Measurements from ENCODE around the gene TLX2.

Gene TLX2

DNA sequence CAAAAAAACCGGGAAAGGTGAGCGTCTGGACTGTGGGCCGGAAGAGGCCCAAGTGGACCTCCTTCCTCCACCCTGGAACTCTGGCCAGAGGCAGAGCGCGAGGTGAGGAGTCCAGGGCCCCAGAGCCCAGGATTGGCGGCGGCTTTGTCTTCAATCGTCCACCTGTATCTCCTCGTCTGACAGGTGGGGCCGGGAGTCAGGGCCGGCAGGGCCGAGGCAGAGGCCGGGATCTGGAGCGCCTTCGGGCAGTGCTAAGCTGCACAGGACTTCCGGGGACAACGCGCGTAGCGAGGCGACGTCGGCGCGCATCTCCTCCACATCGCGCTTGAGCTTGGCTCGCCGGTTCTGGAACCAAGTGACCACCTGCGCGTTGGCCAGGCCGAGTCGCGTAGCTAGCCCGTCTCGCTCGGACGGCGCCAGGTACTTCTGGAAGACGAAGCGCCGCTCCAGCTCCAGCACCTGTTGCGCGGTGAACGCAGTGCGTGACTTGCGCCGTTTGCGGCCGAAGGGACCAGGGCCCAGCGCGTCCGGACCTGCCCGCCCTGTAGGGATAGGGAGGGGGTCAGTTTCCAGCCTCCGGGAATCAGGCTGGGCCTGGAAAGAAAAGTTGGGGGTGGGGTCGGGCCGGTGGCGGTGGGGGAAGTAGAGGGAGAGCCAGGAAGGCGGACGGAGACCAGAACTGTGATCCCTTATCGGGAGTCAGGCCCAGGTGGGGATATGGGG, 16.3 kb upstream of the TLX2 start:
- DNase-seq: no peak

DNA sequence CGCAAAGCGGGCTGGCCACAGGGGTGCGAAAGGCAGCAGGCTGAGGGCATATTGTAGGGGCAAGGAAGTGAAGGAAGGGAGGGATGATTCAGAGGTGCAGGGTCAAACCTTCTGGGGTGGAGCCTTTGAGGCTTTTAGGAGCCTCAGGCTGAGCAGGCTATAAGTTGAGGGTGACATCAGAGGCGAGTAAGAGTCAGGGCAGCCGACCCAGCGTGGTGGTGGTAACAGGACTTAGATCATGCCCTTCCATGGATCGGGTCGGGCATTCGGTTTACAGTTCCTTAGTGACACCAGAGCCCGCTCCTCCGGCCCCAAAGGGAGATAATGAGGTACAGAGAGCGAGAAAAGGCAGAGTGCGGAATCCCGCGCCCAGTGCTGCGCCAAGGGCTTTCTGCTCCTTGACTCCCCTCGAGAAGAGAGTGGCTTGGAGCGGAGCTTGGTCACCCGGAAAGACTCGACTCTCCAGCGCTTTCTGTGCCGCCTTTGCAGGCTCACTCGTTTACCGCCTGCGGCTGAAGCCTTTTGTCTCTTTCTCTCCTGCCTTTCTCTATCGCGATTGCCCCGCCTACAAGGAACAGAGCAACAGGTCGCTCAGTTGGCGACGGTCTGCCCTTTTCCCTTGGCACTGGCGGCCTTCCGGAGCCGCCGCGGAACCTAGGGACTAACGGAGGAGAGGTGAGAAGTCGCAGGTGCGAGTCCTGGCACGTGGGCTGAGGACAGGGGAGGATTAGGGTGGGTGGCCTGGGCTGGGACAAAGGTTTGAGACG, 15.6 kb upstream of the TLX2 start:
- DNase-seq: no peak

DNA sequence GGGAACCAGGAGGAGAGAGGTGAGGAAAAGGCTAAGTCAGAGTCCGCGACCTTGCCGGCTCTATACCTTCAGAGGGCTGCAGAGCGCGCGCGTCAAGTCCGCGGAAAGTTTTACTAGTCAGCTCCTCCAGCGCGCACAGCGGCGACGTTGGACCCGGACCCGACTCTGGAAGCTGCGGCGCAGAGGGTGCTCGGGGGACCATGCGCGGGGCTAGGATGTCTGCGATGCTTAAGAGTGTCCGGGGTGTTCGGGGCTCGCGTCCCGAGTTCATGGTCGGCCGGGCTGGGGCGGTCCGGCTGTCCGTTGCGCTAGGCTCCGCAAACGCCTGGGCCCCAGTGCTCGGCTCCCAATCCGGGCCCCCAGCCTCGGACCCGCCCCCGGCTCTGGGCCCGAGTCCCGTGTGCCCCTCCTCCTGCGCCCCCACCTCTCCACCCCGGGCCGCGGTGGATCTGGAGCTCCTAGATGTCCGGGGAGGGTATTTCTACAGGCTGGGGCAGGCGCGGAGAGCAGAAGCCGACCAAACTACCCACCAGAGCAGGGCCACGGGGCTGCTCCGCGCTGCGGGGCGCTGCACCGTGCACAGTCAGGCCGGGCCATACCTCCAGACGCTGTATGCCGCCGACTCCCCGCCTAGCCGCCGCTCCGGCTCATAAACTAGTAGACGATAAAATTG, 14.8 kb upstream of the TLX2 start, which contains the start of gene LBX2:
Gene LBX2 (minus strand): TSS at position 337 of the 673 bp plus-strand sequence. CDS start 66 bp downstream, at position 271.
- no peak for DNase-seq

DNA sequence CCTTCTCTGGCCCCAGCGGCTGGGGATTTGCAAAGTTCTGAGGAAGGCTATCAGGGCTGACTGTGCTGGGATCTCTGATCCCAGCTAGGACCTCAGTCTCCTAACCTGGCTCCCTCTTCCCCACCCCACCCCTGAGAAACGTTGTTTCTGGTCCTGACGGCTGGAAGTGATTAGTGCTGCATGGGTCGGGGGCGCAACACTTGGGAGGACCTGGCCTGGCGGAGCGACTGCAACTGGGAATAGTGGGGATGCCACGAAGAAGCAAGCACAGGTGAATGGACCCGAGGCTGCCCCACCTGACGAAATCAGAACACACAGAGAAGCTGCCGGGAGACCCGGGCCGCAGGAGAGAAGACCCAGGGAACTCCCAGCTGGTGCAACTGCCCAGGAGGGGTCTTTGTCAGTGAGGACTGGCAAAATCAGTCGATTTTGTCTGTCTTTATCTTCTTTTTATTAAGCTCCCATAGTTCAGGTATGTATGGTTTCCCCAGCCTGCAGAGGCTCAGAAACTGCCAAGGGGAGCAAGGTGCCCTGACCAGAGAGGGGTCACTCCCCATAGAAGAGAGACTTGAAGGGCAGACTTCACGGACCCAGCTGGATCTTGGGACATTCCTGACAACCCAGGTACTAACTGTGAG, 14.2 kb upstream of the TLX2 start:
- DNase-seq: no peak

DNA sequence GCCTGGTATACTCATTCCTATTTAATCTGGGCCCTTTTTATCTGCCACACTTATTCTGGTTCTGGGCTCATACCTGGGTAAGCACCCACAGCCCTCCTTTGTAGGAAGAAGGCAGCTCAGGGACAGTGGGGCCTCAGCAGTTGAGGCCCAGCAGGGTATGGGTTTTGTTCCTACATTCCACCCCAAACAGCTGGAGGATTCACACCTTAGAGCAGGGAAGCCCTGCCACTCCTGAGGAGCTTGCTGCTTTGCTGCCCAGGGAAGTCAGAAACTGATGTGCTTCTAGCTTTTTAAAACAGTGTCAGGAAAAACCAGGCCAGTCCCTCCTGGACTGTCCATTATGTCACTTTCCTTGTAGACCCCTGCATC, 13.7 kb upstream of the TLX2 start:
- no peak for DNase-seq

DNA sequence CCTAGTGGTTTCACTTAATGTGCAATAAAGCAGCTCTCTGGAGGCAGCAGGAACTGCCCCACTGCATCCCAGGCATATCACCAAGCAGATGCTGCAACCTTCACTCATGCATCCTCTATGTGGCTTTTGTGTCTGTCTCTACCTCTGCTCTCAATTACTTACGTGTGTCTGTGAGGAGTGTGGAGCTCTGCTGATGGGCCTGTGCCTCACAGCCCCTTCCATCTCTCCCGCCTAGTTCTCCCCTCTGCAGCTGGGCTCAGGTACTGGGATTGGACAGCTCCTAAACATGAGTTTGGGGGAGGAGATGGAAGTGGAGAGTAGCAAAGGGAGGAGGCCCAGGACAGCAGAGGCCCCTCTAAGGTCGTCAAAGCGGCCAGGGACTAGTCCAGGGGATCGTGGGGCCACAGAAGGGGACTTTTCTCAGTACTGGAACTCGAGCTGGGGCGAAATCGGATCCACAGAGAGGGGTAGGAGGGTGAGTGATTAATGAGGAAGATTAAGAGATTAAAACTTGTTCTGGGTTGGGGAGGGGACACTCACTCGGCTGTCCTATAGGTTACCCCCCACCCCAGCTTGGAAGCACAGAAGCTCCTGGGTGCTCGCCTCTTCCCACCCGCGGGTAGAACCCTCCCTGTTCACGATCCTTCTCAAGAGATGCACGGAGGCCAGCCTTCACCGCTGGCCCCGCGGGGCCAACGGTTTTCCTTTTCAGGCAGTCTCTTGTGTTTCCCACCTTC, 12.7 kb upstream of the TLX2 start:
- no peak for DNase-seq

DNA sequence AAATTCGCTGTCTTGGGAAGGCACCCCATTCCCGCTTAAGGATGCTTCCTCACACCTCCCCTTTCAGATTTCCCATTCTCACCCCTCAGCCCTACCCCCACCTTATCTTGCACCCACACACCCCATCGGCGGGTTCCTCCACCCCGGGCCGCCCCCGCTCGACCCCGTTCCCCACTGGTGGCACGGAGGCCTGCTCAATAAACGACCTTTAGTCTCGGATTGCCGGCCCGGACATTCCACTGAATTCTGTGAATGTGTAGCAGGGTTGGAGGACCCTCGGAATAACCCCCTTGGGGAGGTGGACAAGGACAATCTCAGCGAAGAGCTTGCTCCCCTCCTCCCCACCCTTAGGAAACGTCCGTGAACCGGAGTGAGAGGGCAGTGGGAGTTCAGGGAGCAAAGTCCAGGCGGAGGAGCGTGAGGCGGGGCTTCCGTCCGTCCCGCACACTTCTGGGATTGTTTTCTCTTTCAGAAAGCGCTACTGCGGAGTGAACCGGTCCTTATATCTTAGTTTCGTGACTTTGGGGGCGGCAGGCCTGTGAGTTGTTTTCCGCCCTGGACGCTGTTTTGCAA, 12.0 kb upstream of the TLX2 start:
- no peak for DNase-seq

DNA sequence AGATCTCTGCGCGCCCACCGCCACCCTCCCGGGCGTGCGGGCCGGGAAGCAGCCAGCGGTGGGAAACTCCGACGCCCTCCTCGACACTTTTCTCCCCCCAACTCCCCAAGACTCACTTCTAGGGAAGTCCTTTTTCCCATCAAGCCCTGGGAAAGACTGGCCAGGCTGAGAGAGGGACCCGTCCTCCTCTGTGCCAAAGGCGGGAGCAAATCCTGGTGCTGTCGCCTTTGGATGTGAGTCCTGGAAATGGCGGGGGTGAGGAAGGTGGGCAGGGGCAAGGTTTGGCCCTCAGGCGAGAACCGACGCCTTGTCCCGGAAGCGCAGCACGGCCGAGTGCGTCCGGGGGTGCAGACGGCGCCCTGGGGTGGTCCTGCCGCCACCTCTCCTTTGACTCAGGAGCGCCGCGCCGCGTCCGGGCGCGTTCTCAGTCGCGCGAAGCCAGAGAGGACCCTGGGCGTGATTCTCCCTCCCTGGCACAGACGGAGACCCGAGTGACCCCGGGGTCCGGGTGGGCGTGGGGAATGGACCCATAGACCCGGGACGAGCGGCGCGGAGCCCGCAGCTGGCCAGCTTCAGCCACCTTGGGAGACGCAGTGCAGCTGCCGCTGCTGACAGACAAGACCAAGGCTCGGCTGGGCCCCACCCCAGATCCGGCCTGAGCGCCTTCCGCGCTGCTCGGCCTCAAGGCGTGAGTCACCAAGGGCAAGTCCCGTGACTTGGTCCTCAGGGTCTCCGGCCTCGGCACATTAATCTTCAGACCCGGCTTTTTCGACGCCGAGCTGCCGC, 11.3 kb upstream of the TLX2 start:
- no peak for DNase-seq

DNA sequence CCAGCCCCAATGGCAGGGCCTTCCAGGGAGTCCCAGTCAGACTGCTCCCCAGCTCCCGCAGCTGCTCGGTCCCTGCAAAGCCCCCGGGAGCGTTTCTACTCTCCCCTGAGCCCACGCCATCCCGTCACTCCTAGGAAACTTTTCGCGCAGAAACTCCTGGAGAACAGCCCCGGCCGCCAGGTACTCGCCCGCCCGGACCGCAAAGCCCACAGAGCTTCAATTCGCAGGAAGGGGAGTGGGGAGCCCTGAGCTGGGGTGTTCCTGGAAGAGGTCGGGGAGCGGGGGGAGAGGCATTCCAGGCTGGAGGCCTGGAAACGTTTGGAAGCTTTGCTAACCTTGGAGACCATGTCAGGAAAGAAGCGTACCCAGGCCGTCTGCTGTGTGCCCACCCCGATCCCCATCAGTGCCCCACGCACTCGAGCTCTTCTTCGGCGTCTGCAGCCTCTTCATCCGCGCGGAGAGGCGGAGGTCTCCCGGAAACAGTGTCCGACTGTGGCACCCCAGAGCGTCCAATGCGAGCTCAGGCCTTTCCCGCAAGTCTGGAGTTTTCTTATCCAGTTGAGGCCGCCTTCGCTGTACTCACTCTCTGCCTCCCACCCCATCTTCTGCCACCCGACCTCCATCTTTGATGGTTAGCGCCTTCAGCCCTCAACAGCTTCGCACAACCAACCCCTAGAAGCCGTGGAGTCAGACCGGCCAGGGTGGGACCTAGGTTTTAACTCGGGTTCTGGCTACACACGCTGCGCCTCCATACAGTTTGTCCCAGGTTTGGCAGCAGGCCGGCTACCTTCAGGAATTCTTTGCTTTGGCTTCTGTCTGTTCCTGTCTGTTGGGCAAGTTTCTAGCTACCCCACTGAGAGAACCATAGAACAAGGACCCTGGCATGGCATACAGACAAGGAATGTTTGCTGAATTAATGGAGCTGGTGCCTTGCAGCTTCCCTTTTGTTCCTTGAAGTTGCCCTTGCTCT, 10.5 kb upstream of the TLX2 start:
- no peak for DNase-seq

DNA sequence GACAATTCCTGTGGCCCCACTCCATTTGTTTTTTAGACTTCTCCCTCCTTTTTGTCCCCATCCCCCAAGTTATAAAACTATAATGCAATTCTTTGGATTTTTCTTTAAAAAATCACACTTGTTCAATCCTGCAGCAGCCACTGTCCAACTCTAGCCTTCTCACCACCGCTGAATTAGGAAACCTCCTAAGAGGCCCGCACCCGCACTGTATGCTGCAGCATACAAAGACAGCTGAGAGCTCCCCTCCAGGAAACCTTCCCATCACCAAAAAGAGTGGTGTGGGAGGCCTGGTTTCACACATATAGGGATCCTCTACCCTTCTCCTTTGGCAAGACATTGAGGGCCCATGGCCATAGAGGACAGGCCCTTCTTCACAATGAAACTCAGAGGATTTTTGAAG, 9.7 kb upstream of the TLX2 start:
- no peak for DNase-seq

DNA sequence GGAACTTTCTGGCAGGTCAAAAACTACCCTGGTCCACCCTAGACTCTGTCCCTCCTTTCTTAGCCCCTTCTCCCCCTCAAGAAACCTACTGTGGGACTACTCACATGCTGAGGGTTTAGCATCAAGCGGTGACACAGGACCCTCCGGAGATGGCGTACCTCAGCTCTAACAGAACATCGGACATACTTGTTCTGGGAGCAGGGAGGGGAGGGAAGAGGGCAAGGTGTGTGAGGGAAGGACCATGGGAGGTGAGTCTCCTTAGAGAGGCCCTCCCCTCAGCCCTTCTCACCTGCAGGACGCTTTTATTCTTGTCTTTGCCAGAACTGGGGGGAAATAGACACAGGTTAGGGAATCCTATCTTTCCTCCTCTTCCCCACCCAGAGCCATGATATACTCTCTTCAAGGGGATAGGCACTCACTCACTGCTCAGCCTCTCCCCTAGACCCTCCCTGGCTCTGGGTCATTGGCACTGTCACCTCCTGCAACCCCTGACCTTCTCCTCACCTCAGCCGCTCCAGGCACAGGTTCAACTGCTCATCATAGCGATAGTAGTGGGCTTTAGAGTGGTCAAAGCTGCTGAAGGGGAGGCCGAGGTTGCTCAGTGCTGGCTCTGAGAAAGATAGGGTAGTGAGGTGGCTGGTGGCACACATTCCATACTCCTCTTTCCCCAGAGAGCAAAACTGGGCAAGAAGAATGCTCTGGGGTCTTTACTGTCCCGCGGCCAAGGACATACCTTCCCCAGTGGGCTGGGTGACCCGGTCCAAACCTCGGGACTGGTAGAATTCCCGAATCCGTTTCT, 8.6 kb upstream of the TLX2 start:
- no peak for DNase-seq

DNA sequence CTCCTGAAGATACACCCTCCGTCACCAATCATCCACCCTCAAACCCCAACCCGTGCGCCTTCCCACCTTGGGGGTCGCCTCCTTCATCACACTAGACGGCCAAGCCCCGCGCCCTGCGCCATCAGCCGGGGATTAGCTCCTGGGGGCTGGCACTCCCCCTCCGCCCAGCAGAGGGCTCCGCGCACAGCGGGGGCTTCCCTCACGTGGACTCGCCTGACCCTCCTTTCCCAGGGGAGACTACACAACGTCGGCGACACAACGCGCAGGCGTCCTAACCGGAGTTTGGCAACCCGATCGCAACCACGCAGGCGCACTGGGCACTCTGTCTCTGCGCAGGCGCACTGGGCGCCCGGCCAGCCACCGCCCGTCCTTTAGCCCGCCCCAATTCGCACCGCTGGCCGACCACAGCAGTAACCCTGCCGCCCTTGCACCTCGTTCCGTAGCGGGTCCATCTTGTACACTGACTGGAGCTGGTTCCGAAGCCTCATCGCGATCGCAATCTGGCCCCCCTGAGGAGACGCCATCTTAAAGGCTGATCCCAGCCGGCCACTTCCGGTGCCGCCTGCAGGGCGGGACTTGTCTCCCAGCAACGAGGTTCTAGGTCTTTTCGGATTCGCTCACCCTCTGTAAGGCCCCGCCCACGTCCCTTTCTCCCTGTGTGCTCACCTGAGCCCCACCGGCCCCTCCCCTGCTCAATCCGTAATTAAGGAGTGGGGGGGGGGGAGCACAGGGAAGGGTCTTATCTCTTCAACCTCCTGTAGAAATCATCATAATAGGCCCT, 6.9 kb upstream of the TLX2 start, which contains the start of gene PCGF1:
Gene PCGF1 (minus strand): TSS at position 551 of the 781 bp plus-strand sequence. CDS start 27 bp downstream, at position 524.
- peak; percentile 89 to 98 for DNase-seq

DNA sequence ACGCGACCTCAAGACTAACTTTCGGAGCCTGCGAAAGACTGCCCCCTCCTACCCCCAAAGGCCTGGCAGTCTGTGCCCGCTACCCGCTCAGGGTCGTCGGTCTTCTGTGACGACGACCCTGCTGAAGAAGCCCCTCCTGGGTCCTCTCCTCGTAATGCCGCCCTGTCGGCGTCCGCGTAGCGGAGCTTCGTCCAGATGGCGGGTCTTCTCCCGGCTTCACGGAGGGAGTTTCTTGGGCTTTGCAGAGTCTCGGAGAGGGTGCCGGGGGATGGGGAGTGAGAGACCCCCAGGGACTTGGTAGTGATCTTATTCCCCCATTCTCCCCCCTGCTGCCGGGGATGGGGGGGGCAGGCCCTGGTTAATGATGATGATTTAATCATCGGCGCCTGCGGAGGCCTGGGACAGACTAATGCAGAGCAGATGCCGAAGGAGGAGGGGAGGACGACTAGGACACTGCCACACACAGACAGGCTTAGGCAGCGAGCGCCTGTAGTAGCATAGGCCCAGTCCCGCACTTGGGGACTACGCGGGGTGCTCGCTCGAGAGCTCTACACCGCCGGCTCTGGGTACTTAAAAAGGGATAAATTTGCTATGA, 6.2 kb upstream of the TLX2 start:
- DNase-seq: no peak

DNA sequence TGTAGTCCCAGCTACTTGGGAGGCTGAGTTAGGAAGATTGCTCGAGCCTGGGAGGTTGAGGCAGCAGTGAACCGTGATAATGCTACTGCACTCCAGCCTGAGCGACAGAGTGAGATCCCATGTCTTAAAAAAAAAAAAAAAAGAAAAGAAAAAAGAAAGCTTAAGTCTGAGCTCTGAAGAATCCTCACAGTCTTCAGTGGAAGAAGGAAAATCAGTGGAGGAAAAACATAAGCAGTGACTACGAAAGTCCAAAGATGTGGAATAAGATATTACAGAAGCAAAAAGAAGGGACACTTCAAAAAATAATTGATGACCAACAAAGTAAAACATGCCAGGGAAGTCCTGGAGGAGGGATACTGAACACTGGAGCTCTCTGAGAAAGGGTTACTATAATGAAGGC, 4.0 kb upstream of the TLX2 start:
- no peak for DNase-seq

DNA sequence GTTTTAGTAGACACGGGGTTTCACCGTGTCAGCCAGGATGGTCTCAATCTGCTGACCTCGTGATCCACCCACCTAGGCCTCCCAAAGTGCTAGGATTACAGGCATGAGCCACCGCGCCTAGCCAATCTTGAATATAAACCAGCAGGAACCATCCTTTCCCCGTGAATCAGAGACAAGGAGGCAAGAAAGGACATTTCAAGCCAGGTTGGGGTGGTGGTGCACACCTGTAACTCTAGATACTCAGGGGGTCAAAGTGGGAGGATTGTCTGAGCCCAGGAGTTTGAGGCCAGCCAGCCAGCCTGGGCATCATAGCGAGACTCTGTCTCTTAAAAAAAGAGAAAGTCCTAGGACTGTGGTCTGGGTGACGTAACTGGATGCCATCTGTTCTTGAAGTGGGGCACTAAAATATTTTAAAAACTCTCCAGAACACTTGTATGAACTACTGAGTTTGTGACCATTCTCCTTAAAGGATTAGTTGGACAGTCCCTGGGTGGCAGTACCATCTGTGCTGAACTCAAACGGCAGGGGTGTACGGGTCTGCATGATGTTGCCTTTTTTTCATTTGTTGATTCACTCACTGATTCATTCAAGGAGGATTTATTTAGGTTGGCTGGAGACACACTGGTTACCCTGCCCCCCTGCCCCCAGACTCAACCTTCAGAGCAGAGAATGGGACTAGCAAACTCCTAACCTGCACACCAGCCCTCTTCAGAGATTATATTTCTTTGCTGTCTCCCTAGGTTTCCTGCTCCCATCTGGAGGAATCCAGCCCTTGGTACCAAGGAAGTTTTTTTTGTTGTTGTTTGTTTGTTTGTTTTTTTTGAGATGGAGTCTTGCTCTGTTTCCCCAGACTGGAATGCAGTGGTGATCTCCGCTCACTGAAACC, 2.9 kb upstream of the TLX2 start:
- no peak for DNase-seq

DNA sequence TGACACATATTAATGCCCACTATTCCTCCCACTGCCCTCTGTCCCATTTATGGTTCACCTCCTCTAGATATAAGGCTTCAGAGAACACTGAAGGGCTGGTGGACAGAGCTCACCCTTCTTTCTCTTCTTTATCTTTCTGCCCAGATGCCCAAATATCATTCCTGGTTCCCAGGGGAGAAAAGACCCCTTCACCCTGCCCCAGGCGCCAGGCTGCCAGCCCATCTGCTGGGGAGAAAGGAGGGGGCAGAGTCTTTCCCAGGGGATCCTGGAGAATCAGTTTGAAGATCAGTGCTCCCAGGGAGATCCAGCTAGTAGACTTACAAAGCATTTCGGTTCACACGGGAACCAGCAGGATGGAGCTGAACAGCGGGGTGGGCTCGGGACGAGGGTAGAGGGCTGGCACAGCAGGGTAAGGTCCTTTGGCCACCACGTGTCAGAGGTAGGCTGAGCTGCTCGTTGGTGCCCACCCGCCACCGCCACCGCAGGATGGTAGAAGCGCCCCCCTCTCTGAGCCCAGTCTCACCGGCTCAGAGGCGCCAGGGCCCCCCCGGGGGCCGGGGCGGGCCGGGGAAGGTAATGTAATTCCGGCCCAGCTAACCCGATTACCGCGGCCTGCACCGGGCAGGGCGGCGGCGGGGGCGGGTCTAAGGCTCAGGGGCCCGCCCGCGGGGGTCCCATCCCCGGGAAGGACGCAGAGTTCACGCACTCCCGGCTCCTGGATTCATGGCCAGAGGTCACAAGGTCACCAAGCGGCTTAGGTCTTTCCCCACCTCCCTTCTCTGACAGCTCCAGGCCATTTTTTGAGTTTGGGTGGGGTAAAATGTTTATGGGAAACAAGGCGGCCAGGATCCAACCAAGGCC, 1.3 kb upstream of the TLX2 start:
- DNase-seq: no peak
